H7 (cell line): ENCODE data around the gene KCNN3. TPM values are rescaled to one million over a fixed set of nuclear protein-coding genes. Genes with fewer than 3 reads are reported as not detected.

ENCODE experiments used
- DNase-seq: peaks from one replicate; pipeline ENCODE4 v3.0.0; 2012
- H3K27me3 ChIP-seq: 2 replicates; pipeline ENCODE4 v1.6.0; 2011; ENCODE audit warnings: mild to moderate bottlenecking, low read length; ENCODE audit not compliant: control insufficient read depth, insufficient read depth
- H3K36me3 ChIP-seq: replicated peaks from 2 replicates; pipeline ENCODE4 v1.5.1; 2011; ENCODE audit warnings: low read length; ENCODE audit not compliant: control insufficient read depth, insufficient read depth
- H3K4me3 ChIP-seq: 2 replicates; pipeline ENCODE4 v1.5.1; 2011; ENCODE audit warnings: low read depth, mild to moderate bottlenecking, control low read depth, low read length, moderate library complexity; ENCODE audit not compliant: insufficient read depth
- total RNA-seq: library from RNA; depleted of rRNA; stranded (reverse); fragments of >200 nt; shearing (Covaris generic); gene quantifications from 2 replicates; pipeline ENCODE4 v1.2.3, GENCODE V29; 2014

The KCNN3 gene
- total RNA-seq, 1 experiment from 2014 or later = 0.62 TPM

GRCh38 chr1:154778944-154779343 is 91.1 kb downstream of the KCNN3 start:
- no peak for DNase-seq

GRCh38 chr1:154778275-154778674 is 91.8 kb downstream of the KCNN3 start:
- Histone ChIP-seq H3K36me3 (no peaks in the 10 kb centered on the region), H3K4me3 (no peak overlapping the region), H3K27me3 (no peaks in the 10 kb centered on the region)
- DNase-seq = no peak

More at GRCh38 chr1:154778944-154779343, 91.1 kb downstream of the KCNN3 start:
- H3K36me3 ChIP-seq = no peaks in the 10 kb centered on the region
- H3K27me3 ChIP-seq = no peaks in the 10 kb centered on the region
- no peak overlapping the region for H3K4me3 ChIP-seq

GRCh38 chr1:154777781-154778180 is 92.3 kb downstream of the KCNN3 start:
- Histone ChIP-seq H3K27me3 (no peaks in the 10 kb centered on the region), H3K36me3 (no peaks in the 10 kb centered on the region)
- no peak for DNase-seq

GRCh38 chr1:154777154-154777553 is 92.9 kb downstream of the KCNN3 start:
- Histone ChIP-seq H3K36me3 (no peaks in the 10 kb centered on the region), H3K27me3 (no peaks in the 10 kb centered on the region), H3K4me3 (no peak overlapping the region)
- DNase-seq = no peak

More at GRCh38 chr1:154777781-154778180, 92.3 kb downstream of the KCNN3 start:
- H3K4me3 ChIP-seq = no peak overlapping the region

- Histone ChIP-seq H3K36me3 (no peaks in the 10 kb centered on the region), H3K4me3 (no peak overlapping the region), H3K27me3 (no peaks in the 10 kb centered on the region)
- no peak for DNase-seq
Measured at GRCh38 chr1:154775621-154776605, 94.2 kb downstream of the KCNN3 start.

- DNase-seq = no peak
- H3K36me3 ChIP-seq = no peaks in the 10 kb centered on the region
- H3K27me3 ChIP-seq = no peaks in the 10 kb centered on the region
- no peak overlapping the region for H3K4me3 ChIP-seq
Measured at GRCh38 chr1:154774175-154774855, 95.8 kb downstream of the KCNN3 start.

GRCh38 chr1:154773551-154773950 is 96.5 kb downstream of the KCNN3 start:
- Histone ChIP-seq H3K27me3 (no peaks in the 10 kb centered on the region), H3K36me3 (no peaks in the 10 kb centered on the region), H3K4me3 (no peak overlapping the region)
- DNase-seq = no peak

- no peak overlapping the region for H3K4me3 ChIP-seq
- peak; percentile 87 for DNase-seq
- no peaks in the 10 kb centered on the region for H3K36me3 ChIP-seq
- no peaks in the 10 kb centered on the region for H3K27me3 ChIP-seq
Measured at GRCh38 chr1:154772606-154773506, 97.2 kb downstream of the KCNN3 start.

- no peak for DNase-seq
Measured at GRCh38 chr1:154772056-154772455, 98.0 kb downstream of the KCNN3 start.

GRCh38 chr1:154770897-154771594 is 99.0 kb downstream of the KCNN3 start:
- Histone ChIP-seq H3K27me3 (no peaks in the 10 kb centered on the region), H3K4me3 (no peak overlapping the region), H3K36me3 (no peaks in the 10 kb centered on the region)
- no peak for DNase-seq

More at GRCh38 chr1:154772056-154772455, 98.0 kb downstream of the KCNN3 start:
- H3K27me3 ChIP-seq = no peaks in the 10 kb centered on the region
- no peak overlapping the region for H3K4me3 ChIP-seq
- no peaks in the 10 kb centered on the region for H3K36me3 ChIP-seq

GRCh38 chr1:154769193-154769895 is 100.7 kb downstream of the KCNN3 start:
- no peak overlapping the region for H3K4me3 ChIP-seq
- no peaks in the 10 kb centered on the region; the same call in 1 of the 2 replicates for H3K27me3 ChIP-seq

GRCh38 chr1:154768456-154769125 is 101.5 kb downstream of the KCNN3 start:
- no peak for DNase-seq
- Histone ChIP-seq H3K36me3 (no peaks in the 10 kb centered on the region), H3K4me3 (no peak overlapping the region), H3K27me3 (no peaks in the 10 kb centered on the region; the same call in 1 of the 2 replicates)

More at GRCh38 chr1:154769193-154769895, 100.7 kb downstream of the KCNN3 start:
- DNase-seq = no peak
- no peaks in the 10 kb centered on the region for H3K36me3 ChIP-seq
